ENCODE measurements around the gene TIMP3. TPM values are rescaled to one million over a fixed set of nuclear protein-coding genes. Genes with fewer than 3 reads are reported as not detected.

Gene TIMP3
- total RNA-seq, 1 experiment from 2014 or later, result 3.3 TPM

DNA sequence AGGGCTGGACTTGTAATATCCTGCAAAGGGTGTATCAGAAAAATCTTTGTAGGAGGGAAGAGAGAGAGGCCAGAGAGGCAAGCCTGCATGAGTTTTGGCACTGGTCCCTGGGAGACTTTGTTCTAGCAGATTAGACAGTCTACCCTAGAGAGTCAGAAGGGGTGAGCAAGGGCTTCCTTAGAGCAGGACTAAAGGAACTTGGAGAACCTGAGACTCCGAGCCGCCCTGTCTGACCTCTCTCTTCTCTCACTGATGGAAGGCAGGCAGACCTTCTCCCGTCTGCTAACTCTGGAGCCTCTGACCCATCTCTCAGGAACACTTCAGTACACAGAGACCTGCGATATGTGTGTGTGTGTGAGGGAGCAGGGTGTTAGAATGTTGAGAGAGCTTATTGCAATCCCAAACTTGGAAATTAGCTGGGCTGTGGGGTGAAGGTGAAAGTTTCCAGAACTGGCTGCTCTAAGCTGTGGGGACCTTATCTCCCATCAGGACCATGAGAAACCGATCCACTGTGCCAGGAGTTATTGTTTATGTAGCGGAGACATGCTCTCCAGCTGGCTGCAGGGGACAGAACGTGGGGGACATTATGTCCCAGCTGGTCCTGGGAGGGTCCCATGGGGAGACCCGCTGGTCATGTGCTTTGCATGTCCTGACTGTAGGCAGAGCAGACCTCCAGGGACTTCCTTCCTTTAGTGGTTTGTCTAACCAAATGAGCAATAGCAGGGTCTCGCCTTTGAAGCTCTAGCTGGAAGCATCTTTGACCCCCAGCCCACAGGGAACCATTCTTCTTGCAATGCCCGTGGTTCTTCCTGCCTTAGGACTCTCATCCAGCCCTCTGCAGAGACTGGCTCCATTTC, 51.1 kb downstream of the TIMP3 start:
- no peaks in the 10 kb centered on the region for H3K36me3 Mint-ChIP-seq
- H3K27ac Mint-ChIP-seq, result no peak overlapping the region
- ChIA-PET CTCF (no interaction called here), POLR2A (no interaction called here)
- H3K9me3 Mint-ChIP-seq, result no peaks in the 10 kb centered on the region
- H3K4me1 Mint-ChIP-seq, result no peaks in the 10 kb centered on the region
- DNase-seq (ENCODE audit: low spot score), result no peak
- TF ChIP-seq, protein P1, sequence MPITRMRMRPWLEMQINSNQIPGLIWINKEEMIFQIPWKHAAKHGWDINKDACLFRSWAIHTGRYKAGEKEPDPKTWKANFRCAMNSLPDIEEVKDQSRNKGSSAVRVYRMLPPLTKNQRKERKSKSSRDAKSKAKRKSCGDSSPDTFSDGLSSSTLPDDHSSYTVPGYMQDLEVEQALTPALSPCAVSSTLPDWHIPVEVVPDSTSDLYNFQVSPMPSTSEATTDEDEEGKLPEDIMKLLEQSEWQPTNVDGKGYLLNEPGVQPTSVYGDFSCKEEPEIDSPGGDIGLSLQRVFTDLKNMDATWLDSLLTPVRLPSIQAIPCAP (CRISPR knock-in tag; IDR thresholded peaks at IDR 0.05), result no peak
- ATAC-seq, result no peak
- no peaks in the 10 kb centered on the region for H3K27me3 Mint-ChIP-seq (ENCODE audit: low read depth)
- H3K4me3 Mint-ChIP-seq, result no peak overlapping the region

DNA sequence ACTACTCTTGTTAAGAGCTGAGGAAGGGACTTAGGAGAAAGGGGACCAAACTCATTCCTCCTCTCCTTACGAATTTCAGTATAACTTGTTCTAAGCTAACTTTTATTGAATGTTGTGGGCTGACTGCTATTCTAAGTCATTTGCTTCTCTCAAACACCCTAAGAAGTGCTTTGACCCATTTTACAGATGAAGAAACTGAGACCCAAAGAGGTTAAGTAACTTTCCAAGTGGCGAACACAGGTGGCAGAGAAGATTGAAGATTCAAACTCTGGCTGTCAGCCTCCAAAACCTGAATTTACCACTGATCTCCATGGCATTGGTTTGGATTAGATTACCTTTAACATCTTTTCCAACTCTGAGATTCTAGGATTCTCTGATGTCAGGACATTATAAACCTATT, 52.2 kb downstream of the TIMP3 start:
- Mint-ChIP-seq H3K9me3 (no peaks in the 10 kb centered on the region), H3K27me3 (ENCODE audit: low read depth) (no peaks in the 10 kb centered on the region), H3K4me3 (no peak overlapping the region), H3K27ac (no peak overlapping the region), H3K36me3 (no peaks in the 10 kb centered on the region), H3K4me1 (0 out of 2 replicates have a peak, but pooled peaks cover 2% of the 10 kb centered on the region)
- DNase-seq (ENCODE audit: low spot score), result no peak
- ChIA-PET POLR2A (no interaction called here), CTCF (no interaction called here)
- ATAC-seq, result no peak
- TF ChIP-seq ZNF121 (CRISPR knock-in tag; IDR thresholded peaks at IDR 0.05) (no peak), FOXJ3 (CRISPR knock-in tag; IDR thresholded peaks at IDR 0.05; ENCODE audit: borderline replicate concordance) (no peak), SOX15 (CRISPR knock-in tag; IDR thresholded peaks at IDR 0.05) (no peak), GRHL2 (CRISPR knock-in tag; IDR thresholded peaks at IDR 0.05; ENCODE audit: insufficient replicate concordance, severe bottlenecking) (no peak), ZNF232 (CRISPR knock-in tag; IDR thresholded peaks at IDR 0.05) (no peak), CREB1 (CRISPR knock-in tag; IDR thresholded peaks at IDR 0.05) (no peak), ZNF138 (CRISPR knock-in tag; conservative IDR thresholded peaks at IDR 0.05) (no peak), NFYB (CRISPR knock-in tag; conservative IDR thresholded peaks at IDR 0.05; ENCODE audit: low read depth) (no peak), NR2C2 (CRISPR knock-in tag; IDR thresholded peaks at IDR 0.05) (no peak), JAZF1 (CRISPR knock-in tag; IDR thresholded peaks at IDR 0.05) (no peak), CREM (CRISPR knock-in tag; IDR thresholded peaks at IDR 0.05) (no peak), NR3C1 (CRISPR knock-in tag; conservative IDR thresholded peaks at IDR 0.05; ENCODE audit: low read depth) (no peak), GTF2I (CRISPR knock-in tag; conservative IDR thresholded peaks at IDR 0.05) (no peak)
- TF ChIP-seq, protein P2, sequence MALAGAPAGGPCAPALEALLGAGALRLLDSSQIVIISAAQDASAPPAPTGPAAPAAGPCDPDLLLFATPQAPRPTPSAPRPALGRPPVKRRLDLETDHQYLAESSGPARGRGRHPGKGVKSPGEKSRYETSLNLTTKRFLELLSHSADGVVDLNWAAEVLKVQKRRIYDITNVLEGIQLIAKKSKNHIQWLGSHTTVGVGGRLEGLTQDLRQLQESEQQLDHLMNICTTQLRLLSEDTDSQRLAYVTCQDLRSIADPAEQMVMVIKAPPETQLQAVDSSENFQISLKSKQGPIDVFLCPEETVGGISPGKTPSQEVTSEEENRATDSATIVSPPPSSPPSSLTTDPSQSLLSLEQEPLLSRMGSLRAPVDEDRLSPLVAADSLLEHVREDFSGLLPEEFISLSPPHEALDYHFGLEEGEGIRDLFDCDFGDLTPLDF (CRISPR knock-in tag; IDR thresholded peaks at IDR 0.05), result no peak
- TF ChIP-seq, protein P3, sequence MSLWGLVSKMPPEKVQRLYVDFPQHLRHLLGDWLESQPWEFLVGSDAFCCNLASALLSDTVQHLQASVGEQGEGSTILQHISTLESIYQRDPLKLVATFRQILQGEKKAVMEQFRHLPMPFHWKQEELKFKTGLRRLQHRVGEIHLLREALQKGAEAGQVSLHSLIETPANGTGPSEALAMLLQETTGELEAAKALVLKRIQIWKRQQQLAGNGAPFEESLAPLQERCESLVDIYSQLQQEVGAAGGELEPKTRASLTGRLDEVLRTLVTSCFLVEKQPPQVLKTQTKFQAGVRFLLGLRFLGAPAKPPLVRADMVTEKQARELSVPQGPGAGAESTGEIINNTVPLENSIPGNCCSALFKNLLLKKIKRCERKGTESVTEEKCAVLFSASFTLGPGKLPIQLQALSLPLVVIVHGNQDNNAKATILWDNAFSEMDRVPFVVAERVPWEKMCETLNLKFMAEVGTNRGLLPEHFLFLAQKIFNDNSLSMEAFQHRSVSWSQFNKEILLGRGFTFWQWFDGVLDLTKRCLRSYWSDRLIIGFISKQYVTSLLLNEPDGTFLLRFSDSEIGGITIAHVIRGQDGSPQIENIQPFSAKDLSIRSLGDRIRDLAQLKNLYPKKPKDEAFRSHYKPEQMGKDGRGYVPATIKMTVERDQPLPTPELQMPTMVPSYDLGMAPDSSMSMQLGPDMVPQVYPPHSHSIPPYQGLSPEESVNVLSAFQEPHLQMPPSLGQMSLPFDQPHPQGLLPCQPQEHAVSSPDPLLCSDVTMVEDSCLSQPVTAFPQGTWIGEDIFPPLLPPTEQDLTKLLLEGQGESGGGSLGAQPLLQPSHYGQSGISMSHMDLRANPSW (CRISPR knock-in tag; conservative IDR thresholded peaks at IDR 0.05; ENCODE audit: low read depth), result no peak
- TF ChIP-seq, protein P4, sequence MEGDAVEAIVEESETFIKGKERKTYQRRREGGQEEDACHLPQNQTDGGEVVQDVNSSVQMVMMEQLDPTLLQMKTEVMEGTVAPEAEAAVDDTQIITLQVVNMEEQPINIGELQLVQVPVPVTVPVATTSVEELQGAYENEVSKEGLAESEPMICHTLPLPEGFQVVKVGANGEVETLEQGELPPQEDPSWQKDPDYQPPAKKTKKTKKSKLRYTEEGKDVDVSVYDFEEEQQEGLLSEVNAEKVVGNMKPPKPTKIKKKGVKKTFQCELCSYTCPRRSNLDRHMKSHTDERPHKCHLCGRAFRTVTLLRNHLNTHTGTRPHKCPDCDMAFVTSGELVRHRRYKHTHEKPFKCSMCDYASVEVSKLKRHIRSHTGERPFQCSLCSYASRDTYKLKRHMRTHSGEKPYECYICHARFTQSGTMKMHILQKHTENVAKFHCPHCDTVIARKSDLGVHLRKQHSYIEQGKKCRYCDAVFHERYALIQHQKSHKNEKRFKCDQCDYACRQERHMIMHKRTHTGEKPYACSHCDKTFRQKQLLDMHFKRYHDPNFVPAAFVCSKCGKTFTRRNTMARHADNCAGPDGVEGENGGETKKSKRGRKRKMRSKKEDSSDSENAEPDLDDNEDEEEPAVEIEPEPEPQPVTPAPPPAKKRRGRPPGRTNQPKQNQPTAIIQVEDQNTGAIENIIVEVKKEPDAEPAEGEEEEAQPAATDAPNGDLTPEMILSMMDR (IDR thresholded peaks at IDR 0.05), result no peak
- TF ChIP-seq, protein P5, sequence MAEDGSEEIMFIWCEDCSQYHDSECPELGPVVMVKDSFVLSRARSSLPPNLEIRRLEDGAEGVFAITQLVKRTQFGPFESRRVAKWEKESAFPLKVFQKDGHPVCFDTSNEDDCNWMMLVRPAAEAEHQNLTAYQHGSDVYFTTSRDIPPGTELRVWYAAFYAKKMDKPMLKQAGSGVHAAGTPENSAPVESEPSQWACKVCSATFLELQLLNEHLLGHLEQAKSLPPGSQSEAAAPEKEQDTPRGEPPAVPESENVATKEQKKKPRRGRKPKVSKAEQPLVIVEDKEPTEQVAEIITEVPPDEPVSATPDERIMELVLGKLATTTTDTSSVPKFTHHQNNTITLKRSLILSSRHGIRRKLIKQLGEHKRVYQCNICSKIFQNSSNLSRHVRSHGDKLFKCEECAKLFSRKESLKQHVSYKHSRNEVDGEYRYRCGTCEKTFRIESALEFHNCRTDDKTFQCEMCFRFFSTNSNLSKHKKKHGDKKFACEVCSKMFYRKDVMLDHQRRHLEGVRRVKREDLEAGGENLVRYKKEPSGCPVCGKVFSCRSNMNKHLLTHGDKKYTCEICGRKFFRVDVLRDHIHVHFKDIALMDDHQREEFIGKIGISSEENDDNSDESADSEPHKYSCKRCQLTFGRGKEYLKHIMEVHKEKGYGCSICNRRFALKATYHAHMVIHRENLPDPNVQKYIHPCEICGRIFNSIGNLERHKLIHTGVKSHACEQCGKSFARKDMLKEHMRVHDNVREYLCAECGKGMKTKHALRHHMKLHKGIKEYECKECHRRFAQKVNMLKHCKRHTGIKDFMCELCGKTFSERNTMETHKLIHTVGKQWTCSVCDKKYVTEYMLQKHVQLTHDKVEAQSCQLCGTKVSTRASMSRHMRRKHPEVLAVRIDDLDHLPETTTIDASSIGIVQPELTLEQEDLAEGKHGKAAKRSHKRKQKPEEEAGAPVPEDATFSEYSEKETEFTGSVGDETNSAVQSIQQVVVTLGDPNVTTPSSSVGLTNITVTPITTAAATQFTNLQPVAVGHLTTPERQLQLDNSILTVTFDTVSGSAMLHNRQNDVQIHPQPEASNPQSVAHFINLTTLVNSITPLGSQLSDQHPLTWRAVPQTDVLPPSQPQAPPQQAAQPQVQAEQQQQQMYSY (CRISPR knock-in tag; IDR thresholded peaks at IDR 0.05), result no peak
